KOPT-K1 (cell line): ENCODE measurements around the gene RHOBTB1.

ENCODE experiments used
- H3K27ac ChIP-seq: fragments of 200-600 bp; sonication (generic); 2 replicates; pipeline ENCODE4 v1.5.1; 2016; ENCODE audit warnings: antibody characterized with exemption, mild to moderate bottlenecking, low read depth, low read length; ENCODE audit not compliant: poor library complexity, severe bottlenecking
- H3K36me3 ChIP-seq: fragments of 200-600 bp; sonication (generic); 2 replicates; pipeline ENCODE4 v1.5.1; 2017; ENCODE audit warnings: antibody characterized with exemption, mild to moderate bottlenecking, low read length, moderate library complexity; ENCODE audit not compliant: insufficient read depth
- H3K9me3 ChIP-seq: fragments of 200-600 bp; sonication (generic); 2 replicates; pipeline ENCODE4 v1.5.1; 2017; ENCODE audit warnings: antibody characterized with exemption, low read length, mild to moderate bottlenecking; ENCODE audit not compliant: insufficient read depth, poor library complexity, severe bottlenecking

The RHOBTB1 gene

DNA sequence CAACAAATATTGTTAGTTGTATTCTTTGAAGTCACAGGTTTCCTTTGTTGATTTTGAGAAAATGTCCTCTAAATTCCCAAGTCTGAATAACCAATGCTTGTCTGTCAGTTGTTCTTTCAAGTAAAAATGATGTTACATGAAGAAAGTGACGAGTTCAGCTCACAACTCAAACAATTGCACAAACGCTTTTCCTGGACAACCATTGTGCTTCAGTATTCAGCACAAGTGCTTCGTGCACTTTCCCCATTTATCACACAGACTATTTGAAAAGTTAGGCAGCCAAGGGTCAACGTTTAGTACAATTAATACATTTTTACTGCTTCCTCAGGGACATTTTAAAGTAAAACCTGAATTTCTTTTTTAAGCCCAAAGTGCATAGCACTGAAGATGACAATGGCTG, 121.2 kb downstream of the RHOBTB1 start:
- H3K27ac ChIP-seq, result no peak overlapping the region
- H3K9me3 ChIP-seq, result no peaks in the 10 kb centered on the region
- H3K36me3 ChIP-seq, result no peaks in the 10 kb centered on the region

DNA sequence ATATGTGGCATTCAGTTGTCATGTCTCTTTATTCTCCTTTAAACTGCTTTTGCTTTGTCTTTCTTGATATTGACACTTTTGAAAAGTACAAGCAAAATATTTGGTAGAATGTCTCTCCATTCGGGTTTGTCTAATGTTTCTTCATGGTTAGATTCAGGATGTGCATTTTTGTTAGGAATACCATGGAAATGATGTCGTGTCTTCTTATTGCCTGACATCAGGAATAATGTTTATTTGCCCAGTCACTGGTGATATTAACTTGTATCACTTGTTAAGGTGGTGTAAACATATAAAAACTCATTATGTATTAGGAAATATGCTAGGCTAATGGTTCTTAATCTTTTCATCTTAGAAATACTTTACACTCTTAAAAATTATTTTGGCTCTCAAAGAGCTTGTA, 122.3 kb downstream of the RHOBTB1 start:
- H3K27ac ChIP-seq, result no peak overlapping the region
- H3K9me3 ChIP-seq, result no peaks in the 10 kb centered on the region
- no peaks in the 10 kb centered on the region for H3K36me3 ChIP-seq

DNA sequence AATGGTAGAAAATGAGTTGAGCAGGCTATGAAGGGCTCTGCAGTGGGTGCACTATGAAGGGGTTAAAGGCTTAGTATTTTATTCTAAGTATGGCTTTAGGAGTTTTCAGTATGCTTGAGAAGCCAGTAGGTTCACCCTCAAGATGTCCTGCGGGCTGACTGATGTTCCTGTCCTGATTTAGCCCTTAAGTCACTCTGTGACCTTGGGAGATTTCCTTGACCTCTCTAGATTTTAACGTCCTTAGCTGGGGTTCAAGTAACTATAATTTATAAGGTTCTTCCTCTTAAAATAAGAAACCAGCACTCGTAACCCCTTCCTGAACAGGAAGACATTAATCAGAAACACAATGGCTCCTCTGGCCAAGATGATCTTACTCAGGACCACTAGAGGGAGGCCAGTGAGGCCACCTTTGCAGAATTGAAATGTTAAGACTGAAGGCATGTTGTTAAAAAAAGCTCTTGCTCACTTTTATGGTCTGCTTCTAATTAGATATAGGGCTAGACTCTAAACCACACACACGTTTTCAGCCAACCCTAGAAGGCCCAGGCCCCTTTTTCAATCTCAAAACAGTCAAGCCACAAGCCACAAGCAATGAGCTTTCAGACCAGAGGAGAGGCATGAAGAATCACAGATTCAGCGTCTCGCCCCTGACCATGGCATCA, 123.8 kb downstream of the RHOBTB1 start:
- no peaks in the 10 kb centered on the region for H3K9me3 ChIP-seq
- H3K27ac ChIP-seq, result no peak overlapping the region
- no peaks in the 10 kb centered on the region for H3K36me3 ChIP-seq
